Fibroblast of lung (primary cell): Measurements from ENCODE around the gene MICB.
"Not testable (repeated sequence)": the region's sequence is repeated elsewhere in the genome, so short reads cannot be mapped to it uniquely, and the experiment has no call there.

Experiments used
- CTCF ChIP-seq, 2 donors: IDR thresholded peaks in 1 of 2; conservative IDR thresholded peaks in 1 of 2; 1 replicate in 1 of 2; 2 replicates in 1 of 2; pipeline ENCODE4 v1.5.1; 2011 to 2012; ENCODE audit warnings: low read length in 2 of 2, control low read depth in 1 of 2, inconsistent platforms in 1 of 2, low read depth in 1 of 2, mild to moderate bottlenecking in 1 of 2
- EZH2 ChIP-seq: IDR thresholded peaks from 2 replicates; pipeline ENCODE4 v1.5.1; 2012; ENCODE audit warnings: low read length, control low read depth, mild to moderate bottlenecking; ENCODE audit errors: missing control alignments

GRCh38 chr6:31499648-31500047 is 1.7 kb downstream of the MICB start:
- TF ChIP-seq CTCF (conservative IDR thresholded peaks at IDR 0.05 in 1 of 2, IDR thresholded peaks at IDR 0.05 in 1 of 2; ENCODE audit: low read depth in 1 of 2, low read length in 2 of 2); EZH2: not testable (repeated sequence)
